OCI-LY1 (cell line): ENCODE results near the gene LARP6.

Source experiments
- H2AFZ ChIP-seq: fragments of 200-600 bp; sonication (generic), shearing (Covaris generic); 2 replicates; pipeline ENCODE4 v1.6.0; 2014; ENCODE audit warnings: antibody characterized with exemption, mild to moderate bottlenecking, low read length
- H3F3A ChIP-seq: fragments of 200-600 bp; sonication (generic), shearing (Covaris generic); 2 replicates; pipeline ENCODE4 v1.6.0; 2014; ENCODE audit warnings: mild to moderate bottlenecking, antibody characterized with exemption, low read length, moderate library complexity; ENCODE audit not compliant: insufficient read depth
- H3K27ac ChIP-seq: fragments of 200-600 bp; sonication (generic); 2 replicates; pipeline ENCODE4 v1.5.1; 2014; ENCODE audit warnings: low read length, mixed run types, mild to moderate bottlenecking, low read depth; ENCODE audit not compliant: poor library complexity, severe bottlenecking
- H3K27me3 ChIP-seq: fragments of 200-600 bp; sonication (generic); 2 replicates; pipeline ENCODE4 v1.6.0; 2014; ENCODE audit warnings: antibody characterized with exemption, mild to moderate bottlenecking, low read length, moderate library complexity; ENCODE audit not compliant: insufficient read depth
- H3K36me3 ChIP-seq: fragments of 200-600 bp; sonication (generic); 2 replicates; pipeline ENCODE4 v1.6.1; 2014; ENCODE audit warnings: mild to moderate bottlenecking, antibody characterized with exemption, low read length, moderate library complexity, mixed read lengths; ENCODE audit not compliant: insufficient read depth
- H3K4me1 ChIP-seq: fragments of 200-600 bp; sonication (generic); 2 replicates; pipeline ENCODE4 v1.5.1; 2014; ENCODE audit warnings: mild to moderate bottlenecking, low read length, moderate library complexity; ENCODE audit not compliant: insufficient read depth, severe bottlenecking
- H3K4me2 ChIP-seq: fragments of 200-600 bp; sonication (generic), shearing (Covaris generic); 2 replicates; pipeline ENCODE4 v1.6.1; 2014; ENCODE audit warnings: low read length
- H3K4me3 ChIP-seq: fragments of 200-600 bp; sonication (generic); 2 replicates; pipeline ENCODE4 v1.5.1; 2014; ENCODE audit warnings: low read length, low read depth, mild to moderate bottlenecking, mixed read lengths; ENCODE audit not compliant: poor library complexity, severe bottlenecking
- H3K79me2 ChIP-seq: fragments of 200-600 bp; shearing (Covaris generic); 2 replicates; pipeline ENCODE4 v1.6.1; 2016; ENCODE audit warnings: mixed run types, low read length, mixed read lengths; ENCODE audit not compliant: insufficient read depth
- H3K9ac ChIP-seq: fragments of 200-600 bp; sonication (generic), shearing (Covaris generic); 2 replicates; pipeline ENCODE4 v1.6.1; 2014; ENCODE audit warnings: mild to moderate bottlenecking, low read length, mixed read lengths
- H3K9me2 ChIP-seq: fragments of 200-600 bp; sonication (generic), shearing (Covaris generic); 2 replicates; pipeline ENCODE4 v1.6.1; 2014; ENCODE audit warnings: low read depth, mild to moderate bottlenecking, low read length, mixed read lengths
- H3K9me3 ChIP-seq: fragments of 200-600 bp; shearing (Covaris generic); 2 replicates; pipeline ENCODE4 v1.6.1; 2014; ENCODE audit warnings: low read length, mixed read lengths
- H4K20me1 ChIP-seq: fragments of 200-600 bp; sonication (generic), shearing (Covaris generic); 2 replicates; pipeline ENCODE4 v1.6.0; 2016; ENCODE audit warnings: mild to moderate bottlenecking, low read length; ENCODE audit not compliant: insufficient read depth
- EZH2 ChIP-seq: fragments of 200-600 bp; sonication (generic), shearing (Covaris generic); IDR thresholded peaks from 2 replicates; pipeline ENCODE4 v1.8.0; 2017; ENCODE audit warnings: borderline replicate concordance, mixed run types, mild to moderate bottlenecking, antibody characterized with exemption, low read length, moderate library complexity, mixed read lengths
- TF ChIP-seq, protein P1 (sequence below): fragments of 200-600 bp; sonication (generic), shearing (Covaris generic); IDR thresholded peaks from 2 replicates; pipeline ENCODE4 v1.5.1; 2017; ENCODE audit warnings: mild to moderate bottlenecking, antibody characterized with exemption, low read length, moderate library complexity, mixed read lengths

The LARP6 gene

DNA sequence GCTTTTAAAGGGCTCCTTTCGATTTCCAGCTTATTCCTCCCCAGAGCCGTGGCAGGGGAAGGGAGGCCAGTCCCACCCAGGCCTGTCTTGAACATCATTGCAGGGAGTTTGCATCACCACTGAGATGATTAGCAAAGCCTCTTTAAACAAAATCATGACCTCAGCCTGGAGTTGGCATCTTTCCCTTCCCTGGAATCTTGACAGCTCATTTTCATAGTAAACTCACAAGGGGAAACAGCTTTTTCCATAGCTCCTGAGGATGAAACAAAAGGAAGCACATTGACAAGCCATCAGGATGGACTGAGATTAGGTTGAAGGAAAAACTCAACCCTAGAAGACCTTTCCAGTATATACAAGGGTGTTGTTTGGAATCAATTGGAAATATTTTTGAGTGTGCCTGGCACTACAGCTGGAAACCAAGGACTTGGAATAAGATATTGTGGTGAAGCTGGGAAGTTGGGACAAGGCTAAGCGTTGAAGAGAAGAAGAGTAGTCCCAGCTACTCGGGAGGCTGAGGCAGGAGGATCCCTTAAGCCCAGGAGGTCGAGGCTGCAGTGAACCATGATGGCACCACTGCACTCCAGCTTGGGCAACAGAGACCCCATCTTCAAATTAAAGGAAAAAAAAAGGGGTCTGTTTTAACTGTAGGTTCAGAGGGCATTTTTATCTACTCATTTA is 3.1 kb upstream of the LARP6 start:
- Histone ChIP-seq H4K20me1 (no peaks in the 10 kb centered on the region), H3K79me2 (no peaks in the 10 kb centered on the region), H3K4me2 (no peak overlapping the region), H3K27me3 (no peaks in the 10 kb centered on the region), H2AFZ (no peak overlapping the region), H3K9me3 (no peaks in the 10 kb centered on the region), H3K9ac (no peak overlapping the region), H3K36me3 (no peaks in the 10 kb centered on the region), H3K9me2 (no peaks in the 10 kb centered on the region), H3K4me3 (no peak overlapping the region), H3F3A (no peaks in the 10 kb centered on the region), H3K27ac (no peak overlapping the region), H3K4me1 (no peaks in the 10 kb centered on the region)
- TF ChIP-seq, protein P1, sequence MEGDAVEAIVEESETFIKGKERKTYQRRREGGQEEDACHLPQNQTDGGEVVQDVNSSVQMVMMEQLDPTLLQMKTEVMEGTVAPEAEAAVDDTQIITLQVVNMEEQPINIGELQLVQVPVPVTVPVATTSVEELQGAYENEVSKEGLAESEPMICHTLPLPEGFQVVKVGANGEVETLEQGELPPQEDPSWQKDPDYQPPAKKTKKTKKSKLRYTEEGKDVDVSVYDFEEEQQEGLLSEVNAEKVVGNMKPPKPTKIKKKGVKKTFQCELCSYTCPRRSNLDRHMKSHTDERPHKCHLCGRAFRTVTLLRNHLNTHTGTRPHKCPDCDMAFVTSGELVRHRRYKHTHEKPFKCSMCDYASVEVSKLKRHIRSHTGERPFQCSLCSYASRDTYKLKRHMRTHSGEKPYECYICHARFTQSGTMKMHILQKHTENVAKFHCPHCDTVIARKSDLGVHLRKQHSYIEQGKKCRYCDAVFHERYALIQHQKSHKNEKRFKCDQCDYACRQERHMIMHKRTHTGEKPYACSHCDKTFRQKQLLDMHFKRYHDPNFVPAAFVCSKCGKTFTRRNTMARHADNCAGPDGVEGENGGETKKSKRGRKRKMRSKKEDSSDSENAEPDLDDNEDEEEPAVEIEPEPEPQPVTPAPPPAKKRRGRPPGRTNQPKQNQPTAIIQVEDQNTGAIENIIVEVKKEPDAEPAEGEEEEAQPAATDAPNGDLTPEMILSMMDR: no peak
- TF ChIP-seq EZH2: no peak

DNA sequence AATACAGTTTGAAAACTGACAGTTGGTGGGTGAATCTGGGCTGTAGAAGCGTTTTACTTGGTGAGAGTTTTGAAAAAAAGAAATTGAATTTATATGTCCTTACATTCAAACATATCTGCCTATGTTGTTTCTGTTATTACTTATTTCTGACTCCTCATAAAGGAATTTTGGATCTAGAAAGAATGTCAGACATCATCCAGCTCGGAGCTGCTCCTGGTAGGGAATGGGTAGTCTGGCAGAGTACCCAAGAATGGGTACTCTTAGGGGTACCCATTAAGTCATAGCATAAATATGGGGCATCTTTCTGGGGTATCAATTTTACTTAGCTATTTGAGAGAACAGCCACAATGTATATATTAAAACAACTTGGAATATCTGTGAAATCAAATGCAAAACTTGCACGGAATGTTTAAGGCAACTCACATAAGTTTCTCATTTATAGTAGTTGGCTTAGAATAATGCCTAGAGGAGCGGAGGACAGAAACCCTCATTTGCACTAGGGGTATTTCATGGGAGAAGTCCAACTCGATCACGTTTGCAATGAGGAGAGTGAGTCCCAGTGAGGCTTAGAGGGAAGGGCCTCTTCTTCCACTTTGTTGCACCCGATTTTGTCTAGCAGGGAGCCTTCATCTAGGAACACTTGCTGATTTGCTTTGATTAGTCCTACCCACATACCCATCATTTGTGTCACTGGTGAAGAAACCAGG is 2.4 kb upstream of the LARP6 start:
- Histone ChIP-seq H3K9me2 (no peaks in the 10 kb centered on the region), H2AFZ (no peak overlapping the region), H3K9me3 (no peaks in the 10 kb centered on the region), H3K36me3 (no peaks in the 10 kb centered on the region), H3K27ac (no peak overlapping the region), H3K4me3 (no peak overlapping the region), H3F3A (no peaks in the 10 kb centered on the region), H3K79me2 (no peaks in the 10 kb centered on the region), H3K4me1 (no peaks in the 10 kb centered on the region), H3K4me2 (no peak overlapping the region), H3K9ac (no peak overlapping the region), H3K27me3 (no peaks in the 10 kb centered on the region), H4K20me1 (no peaks in the 10 kb centered on the region)
- TF ChIP-seq, protein P1: no peak
- TF ChIP-seq EZH2: no peak

- Histone ChIP-seq H3K4me3 (no peak overlapping the region), H3K9me2 (no peaks in the 10 kb centered on the region), H3K4me2 (no peak overlapping the region), H3K36me3 (no peaks in the 10 kb centered on the region), H3F3A (no peaks in the 10 kb centered on the region), H2AFZ (no peak overlapping the region), H3K27me3 (no peaks in the 10 kb centered on the region), H3K9ac (no peak overlapping the region), H3K27ac (no peak overlapping the region), H3K79me2 (no peaks in the 10 kb centered on the region), H4K20me1 (no peaks in the 10 kb centered on the region), H3K4me1 (no peaks in the 10 kb centered on the region), H3K9me3 (no peaks in the 10 kb centered on the region)
- TF ChIP-seq EZH2: no peak
- TF ChIP-seq, protein P1: no peak
Observed at GRCh38 chr15:70855764-70856163, 1.8 kb upstream of the LARP6 start.
